Retinal pigment epithelial cell (primary cell): ENCODE results near the gene WWTR1.

Experiments used
- DNase-seq: peaks from one replicate; pipeline ENCODE4 v3.0.0-alpha.2; 2010; ENCODE audit warnings: low read depth
- H3K4me3 ChIP-seq: 2 replicates; pipeline ENCODE4 v1.5.1; 2011; ENCODE audit warnings: mild to moderate bottlenecking, low read length, control low read depth, moderate library complexity
- TF ChIP-seq, protein P1 (sequence below): conservative IDR thresholded peaks from 2 replicates; pipeline ENCODE4 v1.5.1; 2011; ENCODE audit warnings: low read depth, low read length, control low read depth, inconsistent platforms

Gene WWTR1

GRCh38 chr3:149490260-149490971 is 167.4 kb downstream of the WWTR1 start:
- H3K4me3 ChIP-seq = no peak overlapping the region
- no peak for DNase-seq
- TF ChIP-seq, protein P1, sequence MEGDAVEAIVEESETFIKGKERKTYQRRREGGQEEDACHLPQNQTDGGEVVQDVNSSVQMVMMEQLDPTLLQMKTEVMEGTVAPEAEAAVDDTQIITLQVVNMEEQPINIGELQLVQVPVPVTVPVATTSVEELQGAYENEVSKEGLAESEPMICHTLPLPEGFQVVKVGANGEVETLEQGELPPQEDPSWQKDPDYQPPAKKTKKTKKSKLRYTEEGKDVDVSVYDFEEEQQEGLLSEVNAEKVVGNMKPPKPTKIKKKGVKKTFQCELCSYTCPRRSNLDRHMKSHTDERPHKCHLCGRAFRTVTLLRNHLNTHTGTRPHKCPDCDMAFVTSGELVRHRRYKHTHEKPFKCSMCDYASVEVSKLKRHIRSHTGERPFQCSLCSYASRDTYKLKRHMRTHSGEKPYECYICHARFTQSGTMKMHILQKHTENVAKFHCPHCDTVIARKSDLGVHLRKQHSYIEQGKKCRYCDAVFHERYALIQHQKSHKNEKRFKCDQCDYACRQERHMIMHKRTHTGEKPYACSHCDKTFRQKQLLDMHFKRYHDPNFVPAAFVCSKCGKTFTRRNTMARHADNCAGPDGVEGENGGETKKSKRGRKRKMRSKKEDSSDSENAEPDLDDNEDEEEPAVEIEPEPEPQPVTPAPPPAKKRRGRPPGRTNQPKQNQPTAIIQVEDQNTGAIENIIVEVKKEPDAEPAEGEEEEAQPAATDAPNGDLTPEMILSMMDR = no peak

- TF ChIP-seq, protein P1 = peak; percentile 69
- no peak overlapping the region for H3K4me3 ChIP-seq
- DNase-seq = no peak
Observed at GRCh38 chr3:149489060-149489690, 168.7 kb downstream of the WWTR1 start.

GRCh38 chr3:149487598-149488197 is 170.1 kb downstream of the WWTR1 start:
- TF ChIP-seq, protein P1 = peak; percentile 49
- DNase-seq = no peak
- no peak overlapping the region for H3K4me3 ChIP-seq

DNA sequence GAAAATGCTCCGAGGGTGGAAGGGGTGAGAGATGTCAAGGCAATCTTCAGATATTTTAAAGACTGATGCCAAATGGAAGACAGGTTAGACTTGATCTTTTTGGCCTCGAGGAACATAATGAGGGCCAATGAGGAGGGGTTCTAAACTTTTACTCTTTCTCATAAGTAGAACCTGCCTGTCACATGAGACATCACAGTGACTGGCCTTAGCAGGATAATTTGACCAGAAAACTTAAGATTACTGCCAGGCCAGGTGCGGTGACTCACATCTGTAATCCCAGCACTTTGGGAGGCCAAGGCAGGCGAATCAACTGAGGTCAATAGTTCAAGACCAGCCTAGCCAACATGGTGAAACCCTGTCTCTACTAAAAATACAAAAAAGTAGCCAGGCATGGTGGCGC is 171.1 kb downstream of the WWTR1 start:
- TF ChIP-seq, protein P1 = no peak
- no peak for DNase-seq
- H3K4me3 ChIP-seq = no peak overlapping the region

GRCh38 chr3:149481491-149481890 is 176.3 kb downstream of the WWTR1 start:
- no peak overlapping the region for H3K4me3 ChIP-seq
- TF ChIP-seq, protein P1 = no peak
- DNase-seq = no peak

- H3K4me3 ChIP-seq = no peak overlapping the region
- TF ChIP-seq, protein P1 = no peak
- no peak for DNase-seq
Observed at GRCh38 chr3:149481056-149481455, 176.8 kb downstream of the WWTR1 start.
